ENCODE measurements around the gene ENTPD6.

The ENTPD6 gene

GRCh38 chr20:25253606-25254275 lies 58.2 kb downstream of the ENTPD6 start:
- Histone ChIP-seq H3K79me2 (ENCODE audit: low read length) (peaks cover 47% of the 10 kb centered on the region), H3K9ac (ENCODE audit: low read length) (no peak overlapping the region), H3K4me2 (ENCODE audit: low read length) (no peak overlapping the region), H3K9me3 (ENCODE audit: insufficient read depth, low read length) (no peaks in the 10 kb centered on the region), H3K36me3 (replicated peaks; ENCODE audit: low read depth, low read length) (peaks cover 6% of the 10 kb centered on the region), H3K27ac (ENCODE audit: low read length) (no peak overlapping the region), H3K27me3 (ENCODE audit: low read depth, low read length) (no peaks in the 10 kb centered on the region), H3K4me3 (ENCODE audit: low read length) (no peak overlapping the region), H3K4me1 (ENCODE audit: low read length) (peaks cover 8% of the 10 kb centered on the region), H2AFZ (ENCODE audit: low read depth, low read length) (no peak overlapping the region), H4K20me1 (ENCODE audit: insufficient read depth, low read length) (peaks cover 9% of the 10 kb centered on the region; the same call in 1 of the 2 replicates)
- TF ChIP-seq EZH2phosphoT487 (IDR thresholded peaks at IDR 0.05; ENCODE audit: low read depth) (no peak), CTCF (IDR thresholded peaks at IDR 0.05; ENCODE audit: low read depth, low read length) (no peak)

- peaks cover 39% of the 10 kb centered on the region for H3K79me2 ChIP-seq (ENCODE audit: low read length)
- no peak overlapping the region for H3K27ac ChIP-seq (ENCODE audit: low read length)
- no peak overlapping the region for H3K9ac ChIP-seq (ENCODE audit: low read length)
- H4K20me1 ChIP-seq (ENCODE audit: insufficient read depth, low read length), result peaks cover 11% of the 10 kb centered on the region; the same call in 1 of the 2 replicates
- no peak overlapping the region for H3K4me3 ChIP-seq (ENCODE audit: low read length)
- H3K9me3 ChIP-seq (ENCODE audit: insufficient read depth, low read length), result no peaks in the 10 kb centered on the region
- TF ChIP-seq CTCF (IDR thresholded peaks at IDR 0.05; ENCODE audit: low read depth, low read length) (no peak), EZH2phosphoT487 (IDR thresholded peaks at IDR 0.05; ENCODE audit: low read depth) (no peak)
- H2AFZ ChIP-seq (ENCODE audit: low read depth, low read length), result no peak overlapping the region
- peaks cover under 1% of the 10 kb centered on the region; the same call in 1 of the 2 replicates for H3K4me1 ChIP-seq (ENCODE audit: low read length)
- peaks cover 8% of the 10 kb centered on the region for H3K36me3 ChIP-seq (replicated peaks; ENCODE audit: low read depth, low read length)
- no peak overlapping the region for H3K4me2 ChIP-seq (ENCODE audit: low read length)
- no peaks in the 10 kb centered on the region for H3K27me3 ChIP-seq (ENCODE audit: low read depth, low read length)
Observed at GRCh38 chr20:25254571-25254970, 59.1 kb downstream of the ENTPD6 start.

GRCh38 chr20:25254986-25255680 lies 59.6 kb downstream of the ENTPD6 start:
- no peak overlapping the region for H3K9ac ChIP-seq (ENCODE audit: low read length)
- peaks cover 13% of the 10 kb centered on the region for H3K36me3 ChIP-seq (replicated peaks; ENCODE audit: low read depth, low read length)
- peaks cover 34% of the 10 kb centered on the region for H3K79me2 ChIP-seq (ENCODE audit: low read length)
- no peak overlapping the region for H3K4me3 ChIP-seq (ENCODE audit: low read length)
- TF ChIP-seq CTCF (IDR thresholded peaks at IDR 0.05; ENCODE audit: low read depth, low read length) (no peak), EZH2phosphoT487 (IDR thresholded peaks at IDR 0.05; ENCODE audit: low read depth) (no peak)
- H3K4me2 ChIP-seq (ENCODE audit: low read length), result no peak overlapping the region
- no peak overlapping the region for H3K27ac ChIP-seq (ENCODE audit: low read length)
- no peaks in the 10 kb centered on the region for H3K27me3 ChIP-seq (ENCODE audit: low read depth, low read length)
- H3K4me1 ChIP-seq (ENCODE audit: low read length), result no peaks in the 10 kb centered on the region
- H2AFZ ChIP-seq (ENCODE audit: low read depth, low read length), result no peak overlapping the region
- no peaks in the 10 kb centered on the region for H3K9me3 ChIP-seq (ENCODE audit: insufficient read depth, low read length)
- H4K20me1 ChIP-seq (ENCODE audit: insufficient read depth, low read length), result peaks cover 11% of the 10 kb centered on the region; the same call in 1 of the 2 replicates

- H3K9ac ChIP-seq (ENCODE audit: low read length), result no peak overlapping the region
- no peak overlapping the region for H3K4me3 ChIP-seq (ENCODE audit: low read length)
- no peaks in the 10 kb centered on the region for H3K27me3 ChIP-seq (ENCODE audit: low read depth, low read length)
- TF ChIP-seq EZH2phosphoT487 (IDR thresholded peaks at IDR 0.05; ENCODE audit: low read depth), result no peak
- TF ChIP-seq CTCF (IDR thresholded peaks at IDR 0.05; ENCODE audit: low read depth, low read length), result no peak
- no peak overlapping the region for H3K4me2 ChIP-seq (ENCODE audit: low read length)
- no peaks in the 10 kb centered on the region for H3K9me3 ChIP-seq (ENCODE audit: insufficient read depth, low read length)
- H3K79me2 ChIP-seq (ENCODE audit: low read length), result peaks cover 22% of the 10 kb centered on the region
- no peak overlapping the region for H3K27ac ChIP-seq (ENCODE audit: low read length)
- peaks cover 11% of the 10 kb centered on the region; the same call in 1 of the 2 replicates for H4K20me1 ChIP-seq (ENCODE audit: insufficient read depth, low read length)
- peaks cover 13% of the 10 kb centered on the region for H3K36me3 ChIP-seq (replicated peaks; ENCODE audit: low read depth, low read length)
- H3K4me1 ChIP-seq (ENCODE audit: low read length), result no peaks in the 10 kb centered on the region
- H2AFZ ChIP-seq (ENCODE audit: low read depth, low read length), result no peak overlapping the region
Observed at GRCh38 chr20:25256226-25256859, 60.8 kb downstream of the ENTPD6 start.

Measured in OCI-LY3 (cell line).